Activated T-helper 1 cell treated with anti-CD3 and anti-CD28 coated beads, Interleukin-12 subunit alpha, Interleukin-12 subunit beta, Interleukin-2, Interleukin-4 antibody, amounts not matched to agents 30 ng/mL and 10 ng/mL and 1 ng/mL, durations not matched to agents 14 hours and 24 hours and 36 hours (primary cell): ENCODE results near the gene MVP. TPM values are rescaled to one million over a fixed set of nuclear protein-coding genes. Genes with fewer than 3 reads are reported as not detected.

Experiments
- DNase-seq: peaks from one replicate; pipeline ENCODE4 v3.0.0; 2021; ENCODE audit warnings: low spot score
- H3K27ac Mint-ChIP-seq: one replicate; pipeline ENCODE4 v1.8.0; 2021; ENCODE audit warnings: mild to moderate bottlenecking, mixed read lengths
- H3K27me3 Mint-ChIP-seq: one replicate; pipeline ENCODE4 v1.8.0; 2022; ENCODE audit warnings: mild to moderate bottlenecking, moderate library complexity, mixed read lengths; ENCODE audit not compliant: insufficient read depth
- H3K36me3 Mint-ChIP-seq: one replicate; pipeline ENCODE4 v1.8.0; 2021; ENCODE audit warnings: low read depth, mixed read lengths
- H3K4me1 Mint-ChIP-seq: one replicate; pipeline ENCODE4 v1.8.0; 2021; ENCODE audit warnings: low read depth, mixed read lengths
- H3K4me3 Mint-ChIP-seq: one replicate; pipeline ENCODE4 v1.8.0; 2021; ENCODE audit warnings: mild to moderate bottlenecking, moderate library complexity, mixed read lengths
- H3K9me3 Mint-ChIP-seq: one replicate; pipeline ENCODE4 v1.8.0; 2021; ENCODE audit warnings: mixed read lengths
- intact Hi-C: fragments of 100-400 bp; cut with micrococcal nuclease; formaldehyde crosslinking; loops from one replicate; pipeline ENCODE4 v1.15.1; 2024
- total RNA-seq: library from RNA; stranded (reverse); gene quantifications from 2 replicates; pipeline ENCODE4 v1.2.3, GENCODE V29; 2022

Gene MVP
- total RNA-seq, 1 donor from 2014 or later, result 124 TPM

- peak overlapping the region; percentile 98 for H3K27ac Mint-ChIP-seq
Observed at GRCh38 chr16:29813644-29814562, 6.4 kb upstream of the MVP start.

GRCh38 chr16:29814592-29814991 is 5.7 kb upstream of the MVP start:
- Mint-ChIP-seq H3K4me1 (peaks cover 51% of the 10 kb centered on the region), H3K36me3 (peaks cover 29% of the 10 kb centered on the region), H3K27ac (peak overlapping the region; percentile 98), H3K4me3 (peak overlapping the region; percentile 94), H3K9me3 (no peaks in the 10 kb centered on the region), H3K27me3 (no peaks in the 10 kb centered on the region)
- intact Hi-C loops, result no loop called here
- no peak for DNase-seq

More at GRCh38 chr16:29813644-29814562, 6.4 kb upstream of the MVP start:
- H3K27me3 Mint-ChIP-seq, result no peaks in the 10 kb centered on the region
- peaks cover 27% of the 10 kb centered on the region for H3K36me3 Mint-ChIP-seq
- no peak for DNase-seq
- H3K4me3 Mint-ChIP-seq, result peak overlapping the region; percentile 48
- intact Hi-C loops, result no loop called here
- H3K9me3 Mint-ChIP-seq, result no peaks in the 10 kb centered on the region
- peaks cover 46% of the 10 kb centered on the region for H3K4me1 Mint-ChIP-seq

GRCh38 chr16:29815032-29815721 is 5.1 kb upstream of the MVP start:
- no peaks in the 10 kb centered on the region for H3K27me3 Mint-ChIP-seq
- DNase-seq, result no peak
- H3K9me3 Mint-ChIP-seq, result no peaks in the 10 kb centered on the region
- intact Hi-C loops, result no loop called here
- peak overlapping the region; percentile 98 for H3K27ac Mint-ChIP-seq
- peak overlapping the region; percentile 94 for H3K4me3 Mint-ChIP-seq
- H3K36me3 Mint-ChIP-seq, result peaks cover 29% of the 10 kb centered on the region
- H3K4me1 Mint-ChIP-seq, result peaks cover 56% of the 10 kb centered on the region

- H3K36me3 Mint-ChIP-seq, result peaks cover 24% of the 10 kb centered on the region
- intact Hi-C loops, result loop anchor here (1.0 kb wide), 4 partner anchors 11 to 180 kb away; partner anchors contain the start of genes CDIPT and INO80E
- DNase-seq, result peak; percentile 99
- peak within 1 kb of the TSS; percentile 94 for H3K4me3 Mint-ChIP-seq
- no peaks in the 10 kb centered on the region for H3K27me3 Mint-ChIP-seq
- H3K4me1 Mint-ChIP-seq, result peaks cover 48% of the 10 kb centered on the region
- peak within 1 kb of the TSS; percentile 98 for H3K27ac Mint-ChIP-seq
- no peaks in the 10 kb centered on the region for H3K9me3 Mint-ChIP-seq
Observed at GRCh38 chr16:29815793-29816693, 4.2 kb upstream of the MVP start, which contains the start of gene PAGR1. Gene PAGR1 (plus strand): TSS chr16:29816152. CDS start chr16:29816526, 374 bp downstream.

DNA sequence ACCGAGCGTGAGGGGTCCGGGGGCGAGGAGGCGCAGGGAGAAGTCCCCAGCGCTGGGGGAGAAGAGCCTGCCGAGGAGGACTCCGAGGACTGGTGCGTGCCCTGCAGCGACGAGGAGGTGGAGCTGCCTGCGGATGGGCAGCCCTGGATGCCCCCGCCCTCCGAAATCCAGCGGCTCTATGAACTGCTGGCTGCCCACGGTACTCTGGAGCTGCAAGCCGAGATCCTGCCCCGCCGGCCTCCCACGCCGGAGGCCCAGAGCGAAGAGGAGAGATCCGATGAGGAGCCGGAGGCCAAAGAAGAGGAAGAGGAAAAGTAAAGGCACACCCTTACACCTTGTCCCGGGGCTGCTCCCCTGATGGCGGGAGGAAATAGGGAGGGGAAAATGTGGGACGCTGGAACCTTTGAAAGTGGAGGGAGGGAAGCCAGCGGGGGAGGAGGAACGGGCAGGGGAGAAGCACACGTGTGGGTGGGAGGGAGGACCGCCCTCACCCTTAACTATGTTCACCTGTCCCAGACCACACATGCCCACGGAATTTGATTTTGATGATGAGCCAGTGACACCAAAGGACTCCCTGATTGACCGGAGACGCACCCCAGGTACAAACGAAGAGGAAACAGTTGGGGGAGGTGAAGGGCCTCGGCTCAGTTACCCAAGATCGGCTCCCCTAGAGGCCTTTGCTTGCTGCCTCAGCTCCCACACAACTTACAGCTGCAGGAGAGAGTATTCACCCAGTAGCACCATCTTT is 3.4 kb upstream of the MVP start:
- Mint-ChIP-seq H3K36me3 (peaks cover 23% of the 10 kb centered on the region), H3K4me3 (peak overlapping the region; percentile 94), H3K27me3 (no peaks in the 10 kb centered on the region), H3K9me3 (no peaks in the 10 kb centered on the region), H3K27ac (peak overlapping the region; percentile 91), H3K4me1 (peaks cover 45% of the 10 kb centered on the region)
- intact Hi-C loops, result loop anchor here (1.0 kb wide), 4 partner anchors 10 to 179 kb away; partner anchors contain the start of genes CDIPT and INO80E
- DNase-seq, result peak; percentile 55

DNA sequence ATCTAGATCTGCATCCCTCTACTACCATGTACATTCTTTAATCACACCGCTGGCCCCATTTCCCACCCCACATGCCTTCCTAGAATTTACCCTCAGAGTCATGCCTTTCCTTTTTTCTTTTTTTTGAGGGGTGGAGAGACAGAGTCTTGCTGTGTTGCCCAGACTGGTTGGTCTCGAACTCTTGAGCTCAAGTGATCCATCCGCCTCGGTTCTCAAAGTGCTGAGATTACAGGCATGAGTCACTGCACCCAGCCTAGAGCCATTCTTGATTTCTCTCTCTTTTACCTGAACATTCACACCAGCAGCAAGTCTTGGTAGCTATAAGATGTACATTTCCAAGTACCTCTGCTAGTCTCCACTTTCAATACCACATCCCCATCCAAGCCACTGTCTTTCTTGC is 2.2 kb upstream of the MVP start:
- intact Hi-C loops, result no loop called here
- H3K9me3 Mint-ChIP-seq, result no peaks in the 10 kb centered on the region
- no peaks in the 10 kb centered on the region for H3K27me3 Mint-ChIP-seq
- peak overlapping the region; percentile 41 for H3K27ac Mint-ChIP-seq
- DNase-seq, result no peak
- H3K4me3 Mint-ChIP-seq, result peak overlapping the region; percentile 99
- peaks cover 23% of the 10 kb centered on the region for H3K36me3 Mint-ChIP-seq
- H3K4me1 Mint-ChIP-seq, result peaks cover 50% of the 10 kb centered on the region

DNA sequence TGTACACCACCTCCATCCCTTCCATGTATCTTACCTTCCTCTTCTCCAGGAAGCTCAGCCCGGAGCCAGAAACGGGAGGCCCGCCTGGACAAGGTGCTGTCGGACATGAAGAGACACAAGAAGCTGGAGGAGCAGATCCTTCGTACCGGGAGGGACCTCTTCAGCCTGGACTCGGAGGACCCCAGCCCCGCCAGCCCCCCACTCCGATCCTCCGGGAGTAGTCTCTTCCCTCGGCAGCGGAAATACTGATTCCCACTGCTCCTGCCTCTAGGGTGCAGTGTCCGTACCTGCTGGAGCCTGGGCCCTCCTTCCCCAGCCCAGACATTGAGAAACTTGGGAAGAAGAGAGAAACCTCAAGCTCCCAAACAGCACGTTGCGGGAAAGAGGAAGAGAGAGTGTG is 756 bp upstream of the MVP start:
- Mint-ChIP-seq H3K4me3 (peak overlapping the region; percentile 99), H3K27ac (peak overlapping the region; percentile 88), H3K36me3 (peaks cover 23% of the 10 kb centered on the region), H3K4me1 (peaks cover 49% of the 10 kb centered on the region), H3K27me3 (no peaks in the 10 kb centered on the region), H3K9me3 (no peaks in the 10 kb centered on the region)
- intact Hi-C loops, result no loop called here
- DNase-seq, result no peak

- intact Hi-C loops, result loop anchor here (1.0 to 10.0 kb wide), 6 partner anchors 16 to 796 kb away; partner anchors contain the start of genes ASPHD1, C16orf92 and CDIPT
Observed at GRCh38 chr16:29820730-29821642, 724 bp downstream of the MVP start.

DNA sequence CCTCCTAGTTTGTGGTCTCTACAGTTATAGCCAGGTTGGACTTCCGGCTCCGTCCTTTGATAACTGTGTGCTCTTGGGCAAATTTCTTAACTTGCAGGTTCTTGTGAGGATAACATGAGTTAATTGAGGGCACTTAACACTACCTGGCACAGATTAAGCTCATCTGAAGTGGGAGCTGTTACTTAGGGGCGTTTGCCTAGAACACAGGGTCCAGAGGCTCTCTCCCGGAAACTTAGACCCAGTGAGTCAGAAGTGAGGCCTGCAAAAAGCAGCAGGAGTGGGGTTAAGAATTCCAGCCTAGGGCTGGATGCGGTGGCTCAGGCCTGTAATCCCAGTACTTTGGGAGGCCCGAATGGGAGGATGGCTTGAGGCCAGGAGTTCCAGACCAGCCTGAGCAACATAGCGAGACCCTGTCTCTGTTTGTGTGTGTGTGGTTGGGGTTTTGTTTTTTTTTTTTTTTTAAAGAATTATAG is 1.4 kb downstream of the MVP start:
- Mint-ChIP-seq H3K27me3 (no peaks in the 10 kb centered on the region), H3K4me3 (peak overlapping the region; percentile 99), H3K9me3 (no peaks in the 10 kb centered on the region), H3K27ac (peak overlapping the region; percentile 88), H3K4me1 (peaks cover 55% of the 10 kb centered on the region), H3K36me3 (peaks cover 28% of the 10 kb centered on the region)
- intact Hi-C loops, result loop anchor here (2.0 to 10.0 kb wide), 4 partner anchors 17 to 797 kb away; partner anchors contain the start of genes ASPHD1 and C16orf92
- no peak for DNase-seq

More at GRCh38 chr16:29820730-29821642, 724 bp downstream of the MVP start:
- Mint-ChIP-seq H3K4me3 (peak overlapping the region; percentile 99), H3K27ac (peak overlapping the region; percentile 88), H3K4me1 (peaks cover 49% of the 10 kb centered on the region), H3K9me3 (no peaks in the 10 kb centered on the region), H3K36me3 (peaks cover 28% of the 10 kb centered on the region), H3K27me3 (no peaks in the 10 kb centered on the region)
- no peak for DNase-seq

- DNase-seq, result no peak
- Mint-ChIP-seq H3K36me3 (peaks cover 17% of the 10 kb centered on the region), H3K4me3 (peak overlapping the region; percentile 68), H3K9me3 (no peaks in the 10 kb centered on the region), H3K27me3 (no peaks in the 10 kb centered on the region), H3K4me1 (peaks cover 48% of the 10 kb centered on the region), H3K27ac (peak overlapping the region; percentile 85)
- intact Hi-C loops, result loop anchor here (1.0 to 10.0 kb wide), 6 partner anchors 16 to 828 kb away; partner anchors contain the start of genes C16orf54, C16orf92, KCTD13 and PRR14
Observed at GRCh38 chr16:29824589-29825144, 4.4 kb downstream of the MVP start.
